Measurements from ENCODE around the gene ERAL1. TPM values are rescaled to one million over a fixed set of nuclear protein-coding genes. Genes with fewer than 3 reads are reported as not detected.

The ERAL1 gene
- polyA plus RNA-seq, 1 donor (not counting 4 experiments of a cell fraction or from before 2014, with no cell fraction given), result 46.5 TPM

DNA sequence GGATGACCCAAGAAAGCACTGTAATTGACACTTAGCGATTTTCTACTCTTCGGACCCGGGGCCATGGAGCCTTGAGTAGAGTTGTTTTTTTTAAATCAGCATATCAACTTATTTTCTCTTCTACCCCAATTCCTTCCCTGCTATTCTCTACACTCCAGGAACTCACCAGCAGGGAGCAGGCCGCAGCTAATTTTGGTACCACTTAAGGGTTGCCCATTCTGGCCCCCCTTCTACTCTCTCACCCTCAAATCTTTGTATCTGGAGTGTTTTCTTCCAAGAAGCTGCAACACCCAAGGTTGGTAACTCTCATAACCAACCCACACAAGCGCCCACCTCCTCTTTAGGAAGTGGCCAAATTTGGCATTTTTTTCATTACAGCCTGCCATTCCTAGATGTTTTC lies 5.5 kb upstream of the ERAL1 start:
- DNase-seq (ENCODE audit: low read depth, low spot score), result no peak
- Histone ChIP-seq H3K79me2 (ENCODE audit: control insufficient read depth, insufficient read depth, low read length) (no peaks in the 10 kb centered on the region), H3K9ac (ENCODE audit: control insufficient read depth, extremely low read depth, insufficient read depth, low read length) (no peak overlapping the region), H2AFZ (ENCODE audit: control insufficient read depth, low read length) (no peak overlapping the region), H4K20me1 (ENCODE audit: control insufficient read depth, extremely low read depth, insufficient read depth, low read length) (no peaks in the 10 kb centered on the region), H3K36me3 (ENCODE audit: control insufficient read depth in 2 of 2, extremely low read depth in 1 of 2, insufficient read depth in 2 of 2, low read length in 2 of 2) (no peaks in the 10 kb centered on the region), H3K9me3 (ENCODE audit: control insufficient read depth, low read depth, low read length) (no peaks in the 10 kb centered on the region), H3K27ac (ENCODE audit: control insufficient read depth, insufficient read depth, low read length) (no peak overlapping the region), H3K9me1 (ENCODE audit: control insufficient read depth, extremely low read depth, insufficient read depth, low read length) (no peaks in the 10 kb centered on the region), H3K27me3 (ENCODE audit: control insufficient read depth, extremely low read depth, insufficient read depth, low read length) (no peaks in the 10 kb centered on the region), H3K4me3 (ENCODE audit: control insufficient read depth in 2 of 3, extremely low read depth in 1 of 3, insufficient read depth in 2 of 3, low read depth in 1 of 3, low read length in 3 of 3) (no peak overlapping the region), H3K4me1 (ENCODE audit: control insufficient read depth, extremely low read depth, insufficient read depth, low read length) (peaks cover 2% of the 10 kb centered on the region), H3K4me2 (ENCODE audit: control insufficient read depth, extremely low read depth, insufficient read depth, low read depth, low read length) (no peak overlapping the region)
- dilution Hi-C loops (cut with MboI; ENCODE audit: extremely low pct_ligation_motif_present, low sequenced_read_pairs), result no loop called here
- TF ChIP-seq, protein P1, sequence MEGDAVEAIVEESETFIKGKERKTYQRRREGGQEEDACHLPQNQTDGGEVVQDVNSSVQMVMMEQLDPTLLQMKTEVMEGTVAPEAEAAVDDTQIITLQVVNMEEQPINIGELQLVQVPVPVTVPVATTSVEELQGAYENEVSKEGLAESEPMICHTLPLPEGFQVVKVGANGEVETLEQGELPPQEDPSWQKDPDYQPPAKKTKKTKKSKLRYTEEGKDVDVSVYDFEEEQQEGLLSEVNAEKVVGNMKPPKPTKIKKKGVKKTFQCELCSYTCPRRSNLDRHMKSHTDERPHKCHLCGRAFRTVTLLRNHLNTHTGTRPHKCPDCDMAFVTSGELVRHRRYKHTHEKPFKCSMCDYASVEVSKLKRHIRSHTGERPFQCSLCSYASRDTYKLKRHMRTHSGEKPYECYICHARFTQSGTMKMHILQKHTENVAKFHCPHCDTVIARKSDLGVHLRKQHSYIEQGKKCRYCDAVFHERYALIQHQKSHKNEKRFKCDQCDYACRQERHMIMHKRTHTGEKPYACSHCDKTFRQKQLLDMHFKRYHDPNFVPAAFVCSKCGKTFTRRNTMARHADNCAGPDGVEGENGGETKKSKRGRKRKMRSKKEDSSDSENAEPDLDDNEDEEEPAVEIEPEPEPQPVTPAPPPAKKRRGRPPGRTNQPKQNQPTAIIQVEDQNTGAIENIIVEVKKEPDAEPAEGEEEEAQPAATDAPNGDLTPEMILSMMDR (optimal IDR thresholded peaks at IDR 0.05 in 1 of 3, IDR thresholded peaks at IDR 0.05 in 1 of 3, conservative IDR thresholded peaks at IDR 0.05 in 1 of 3; ENCODE audit: extremely low read depth in 1 of 3, insufficient read depth in 2 of 3, low read length in 3 of 3), result peak in 2 of 3 experiments; percentile 2 to 30
- no peak for TF ChIP-seq EZH2 (IDR thresholded peaks at IDR 0.05; ENCODE audit: low read length)
- FAIRE-seq, result no peak

DNA sequence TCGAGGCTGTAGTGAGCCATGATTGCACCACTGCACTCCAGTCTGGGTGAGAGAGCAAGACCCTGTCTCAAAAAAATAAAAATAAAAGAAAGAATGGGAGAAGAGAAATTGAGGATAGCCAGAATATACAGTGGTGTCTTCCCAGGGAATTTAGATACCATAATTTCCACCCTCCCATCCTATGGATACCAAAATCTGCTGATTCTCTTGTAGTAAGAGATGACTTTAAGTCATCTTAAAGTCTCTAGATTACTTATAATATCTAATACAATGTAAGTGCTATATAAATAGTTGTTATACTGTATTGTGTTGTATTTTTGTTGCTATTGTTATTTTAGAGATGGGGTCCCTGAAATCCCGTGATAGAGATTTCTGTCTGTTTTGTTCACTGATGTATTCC lies 1.5 kb upstream of the ERAL1 start:
- Histone ChIP-seq H3K27me3 (ENCODE audit: control insufficient read depth, extremely low read depth, insufficient read depth, low read length) (no peaks in the 10 kb centered on the region), H3K79me2 (ENCODE audit: control insufficient read depth, insufficient read depth, low read length) (peaks cover 15% of the 10 kb centered on the region), H3K4me2 (ENCODE audit: control insufficient read depth, extremely low read depth, insufficient read depth, low read depth, low read length) (no peak overlapping the region), H3K9me1 (ENCODE audit: control insufficient read depth, extremely low read depth, insufficient read depth, low read length) (no peaks in the 10 kb centered on the region), H4K20me1 (ENCODE audit: control insufficient read depth, extremely low read depth, insufficient read depth, low read length) (no peaks in the 10 kb centered on the region), H2AFZ (ENCODE audit: control insufficient read depth, low read length) (no peak overlapping the region), H3K36me3 (ENCODE audit: control insufficient read depth in 2 of 2, extremely low read depth in 1 of 2, insufficient read depth in 2 of 2, low read length in 2 of 2) (peaks cover 10 to 13% of the 10 kb centered on the region in 2 experiments), H3K9me3 (ENCODE audit: control insufficient read depth, low read depth, low read length) (no peaks in the 10 kb centered on the region), H3K27ac (ENCODE audit: control insufficient read depth, insufficient read depth, low read length) (no peak overlapping the region), H3K4me1 (ENCODE audit: control insufficient read depth, extremely low read depth, insufficient read depth, low read length) (peaks cover 11% of the 10 kb centered on the region), H3K4me3 (ENCODE audit: control insufficient read depth in 2 of 3, extremely low read depth in 1 of 3, insufficient read depth in 2 of 3, low read depth in 1 of 3, low read length in 3 of 3) (no peak overlapping the region), H3K9ac (ENCODE audit: control insufficient read depth, extremely low read depth, insufficient read depth, low read length) (no peak overlapping the region)
- TF ChIP-seq EZH2 (IDR thresholded peaks at IDR 0.05; ENCODE audit: low read length), result no peak
- TF ChIP-seq, protein P1 (optimal IDR thresholded peaks at IDR 0.05 in 1 of 3, IDR thresholded peaks at IDR 0.05 in 1 of 3, conservative IDR thresholded peaks at IDR 0.05 in 1 of 3; ENCODE audit: extremely low read depth in 1 of 3, insufficient read depth in 2 of 3, low read length in 3 of 3), result no peak
- FAIRE-seq, result no peak
- dilution Hi-C loops (cut with MboI; ENCODE audit: extremely low pct_ligation_motif_present, low sequenced_read_pairs), result no loop called here
- no peak for DNase-seq (ENCODE audit: low read depth, low spot score)

Data from keratinocyte (primary cell).